Stimulated activated CD4-positive, alpha-beta T cell treated with anti-CD3 and anti-CD28 coated beads, Interleukin-12 subunit alpha, Interleukin-12 subunit beta, amount 100 ng/mL, for 48 hours (primary cell): ENCODE data around the gene CCL21.
"Not testable (repeated sequence)": the region's sequence is repeated elsewhere in the genome, so short reads cannot be mapped to it uniquely, and the experiment has no call there.

Experiments
- DNase-seq, 3 donors: peaks; one replicate each; pipeline ENCODE4 v3.0.0-alpha.2; 2020; ENCODE audit warnings: low read depth in 2 of 3, low spot score in 1 of 3

CCL21 gene, protein sequence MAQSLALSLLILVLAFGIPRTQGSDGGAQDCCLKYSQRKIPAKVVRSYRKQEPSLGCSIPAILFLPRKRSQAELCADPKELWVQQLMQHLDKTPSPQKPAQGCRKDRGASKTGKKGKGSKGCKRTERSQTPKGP

DNA sequence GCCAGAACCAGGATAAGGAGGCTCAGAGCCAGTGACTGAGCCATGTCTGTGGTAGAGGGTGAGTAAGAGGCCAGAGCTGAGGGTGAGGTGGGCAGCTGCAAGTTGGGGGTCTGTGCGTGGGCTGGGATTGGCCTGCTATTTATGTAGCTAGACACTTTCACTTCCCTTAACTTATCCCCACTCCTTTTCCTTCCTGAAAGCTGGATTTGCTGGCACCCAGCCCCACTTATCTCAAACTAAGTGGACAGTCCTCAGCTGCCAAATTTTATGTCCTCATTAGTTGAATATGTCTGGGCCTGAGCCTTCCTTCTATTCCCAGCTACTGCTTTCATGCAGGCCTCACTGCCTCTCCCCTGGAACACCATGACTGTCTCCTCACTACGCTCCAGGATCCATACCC lies at the start of gene CCL21:
CCL21 (minus strand) TSS at position 114 of the 400 bp plus-strand sequence; CDS start at position 44, 70 bp downstream.
- DNase-seq, result no peak

DNA sequence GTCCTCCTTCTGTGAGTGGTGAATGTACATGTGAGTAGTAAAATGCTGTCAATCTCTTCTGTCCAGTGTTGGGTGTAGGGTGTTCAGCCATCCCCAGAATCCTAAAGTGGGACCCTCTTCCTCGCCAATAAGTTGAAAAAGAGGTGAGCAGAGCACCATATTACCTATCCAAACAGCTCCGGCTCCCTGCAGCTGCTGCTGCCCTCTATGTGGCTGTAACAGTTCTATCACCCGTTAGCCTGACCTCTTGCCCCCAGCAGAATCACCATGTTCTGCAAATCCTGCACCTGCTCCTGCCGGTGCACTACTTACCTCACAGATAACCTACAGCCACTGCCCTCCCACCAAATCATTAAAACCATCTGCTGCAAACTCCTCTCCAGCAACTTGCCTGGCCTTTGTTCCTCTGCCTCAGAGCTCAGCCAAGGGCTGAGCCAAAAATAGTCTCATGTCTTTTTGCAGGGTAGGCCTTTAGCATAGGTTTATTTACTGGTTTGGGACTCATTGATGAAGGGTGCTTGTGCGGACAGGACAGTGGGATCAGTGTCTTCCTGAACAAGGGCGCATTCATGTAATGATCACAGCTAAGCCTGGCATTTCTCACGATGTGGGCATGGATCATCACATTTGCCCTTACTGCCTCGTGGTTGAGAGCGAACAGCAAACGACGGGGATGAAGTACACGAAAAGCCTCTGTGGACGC lies 49.6 kb upstream of the CCL21 start:
- DNase-seq, result no peak

DNA sequence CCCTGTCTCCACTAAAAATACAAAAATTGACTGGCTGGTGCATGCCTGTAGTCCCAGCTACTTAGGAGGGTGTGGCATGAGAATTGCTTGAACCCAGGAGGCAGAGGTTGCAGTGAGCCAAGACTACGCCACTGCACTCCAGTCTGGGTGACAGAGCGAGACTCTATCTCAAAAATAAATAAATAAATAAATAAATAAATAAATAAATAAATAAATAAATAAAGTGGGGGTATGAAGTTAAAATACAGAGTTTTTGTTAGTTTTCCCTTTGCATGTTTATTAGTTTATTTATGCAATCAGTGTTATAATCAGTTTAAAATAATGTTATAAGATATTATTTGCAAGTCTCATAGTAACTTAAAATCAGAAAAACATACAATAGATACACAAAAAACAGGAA lies 40.4 kb upstream of the CCL21 start:
- not testable (repeated sequence) for DNase-seq

DNA sequence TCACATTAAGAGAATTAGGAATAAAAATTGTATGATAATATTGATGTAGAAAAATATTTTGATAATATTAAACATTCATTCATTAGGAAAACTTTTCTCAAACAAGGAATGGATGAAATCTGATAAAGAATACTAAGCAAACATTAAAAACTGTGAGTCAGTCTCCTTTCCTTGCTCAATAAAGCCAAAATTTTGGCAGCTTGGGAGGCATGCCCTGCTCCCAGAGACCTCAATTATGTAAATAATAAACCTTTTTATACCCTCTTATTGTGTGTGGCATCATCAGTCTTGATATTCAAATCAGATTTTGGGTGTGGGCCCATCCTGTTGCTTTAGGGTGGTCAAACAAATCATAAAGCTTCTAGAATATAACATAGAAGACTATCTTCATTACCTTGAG lies 36.6 kb upstream of the CCL21 start:
- DNase-seq, result no peak

DNA sequence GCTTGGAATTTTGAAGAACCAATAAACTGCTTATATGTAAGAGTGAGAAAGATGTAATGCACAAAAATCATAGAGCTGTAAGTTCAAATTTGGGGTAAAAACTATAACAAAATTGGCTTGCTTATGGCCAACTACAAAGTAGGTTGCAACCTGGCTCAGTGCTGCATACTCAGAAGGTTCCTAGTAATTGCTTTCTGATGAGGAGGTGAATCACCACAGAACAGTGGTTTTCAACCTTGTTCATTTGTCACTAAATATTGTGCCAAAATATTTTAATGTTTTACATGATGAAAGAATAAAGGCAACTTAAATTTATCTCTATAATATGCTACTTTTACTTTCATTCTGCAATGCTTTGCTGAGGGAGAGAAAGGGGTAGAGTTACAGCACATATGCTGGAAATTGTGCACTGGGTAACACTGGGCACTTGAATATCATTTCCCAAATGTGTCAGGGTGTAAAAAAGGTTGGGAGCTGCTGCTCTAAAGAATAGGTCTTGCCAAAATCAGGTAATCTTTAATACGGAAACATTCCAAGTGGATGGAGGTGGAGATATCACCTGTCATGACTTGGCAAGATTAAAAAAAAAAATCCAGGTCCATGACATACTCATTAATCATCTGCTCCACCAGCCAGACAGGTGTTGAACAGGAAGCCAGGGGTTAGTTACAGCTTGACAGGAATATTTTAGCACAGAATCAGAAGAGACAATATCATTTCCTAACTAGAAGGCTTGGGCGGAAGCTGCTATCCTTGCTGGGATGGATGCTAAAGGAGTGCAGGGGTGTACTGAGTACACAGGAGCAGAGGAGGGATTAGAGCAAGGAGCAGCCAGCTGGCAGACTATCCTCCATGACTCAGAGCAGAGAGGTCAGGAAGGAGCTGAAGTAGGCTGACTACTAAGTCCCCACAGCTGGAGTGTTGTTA lies 34.6 kb upstream of the CCL21 start:
- no peak for DNase-seq

DNA sequence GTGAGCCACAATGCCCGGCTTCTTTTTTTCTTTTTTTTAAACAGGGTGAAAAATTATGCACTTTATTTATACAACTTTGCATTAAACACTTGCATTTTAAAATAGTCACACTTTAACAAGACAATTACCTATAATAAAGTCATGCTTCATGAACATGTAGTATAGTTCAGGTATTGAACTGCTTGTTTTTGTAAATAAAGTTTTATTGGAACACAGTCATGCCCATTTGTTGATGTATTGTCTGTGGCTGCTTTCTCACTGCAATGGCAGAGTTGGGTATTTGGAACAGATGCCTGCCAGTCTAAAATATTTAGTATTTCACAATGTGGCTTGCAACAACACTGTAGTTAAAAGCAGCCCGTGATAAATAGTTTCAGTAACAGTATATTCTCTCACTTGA lies 32.8 kb upstream of the CCL21 start:
- no peak for DNase-seq

DNA sequence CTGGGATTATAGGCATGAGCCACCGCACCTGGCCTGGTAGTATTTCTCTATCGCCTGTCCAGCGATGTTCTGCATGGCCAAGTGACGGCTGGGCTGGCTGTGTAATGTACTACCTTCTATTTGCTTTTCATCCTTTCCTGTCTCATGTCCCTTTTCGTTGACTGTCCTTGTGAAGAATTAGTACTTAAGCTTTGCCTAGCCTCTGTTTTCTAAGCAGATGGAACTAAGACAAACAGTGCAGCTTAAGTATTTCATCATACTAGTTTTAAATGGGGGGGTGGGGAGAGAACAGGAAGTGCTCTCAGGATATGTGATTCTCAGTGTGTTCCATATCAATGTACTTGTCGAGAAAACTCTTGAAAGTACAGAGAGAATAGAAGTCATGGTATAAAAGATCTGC lies 31.7 kb upstream of the CCL21 start:
- no peak for DNase-seq

DNA sequence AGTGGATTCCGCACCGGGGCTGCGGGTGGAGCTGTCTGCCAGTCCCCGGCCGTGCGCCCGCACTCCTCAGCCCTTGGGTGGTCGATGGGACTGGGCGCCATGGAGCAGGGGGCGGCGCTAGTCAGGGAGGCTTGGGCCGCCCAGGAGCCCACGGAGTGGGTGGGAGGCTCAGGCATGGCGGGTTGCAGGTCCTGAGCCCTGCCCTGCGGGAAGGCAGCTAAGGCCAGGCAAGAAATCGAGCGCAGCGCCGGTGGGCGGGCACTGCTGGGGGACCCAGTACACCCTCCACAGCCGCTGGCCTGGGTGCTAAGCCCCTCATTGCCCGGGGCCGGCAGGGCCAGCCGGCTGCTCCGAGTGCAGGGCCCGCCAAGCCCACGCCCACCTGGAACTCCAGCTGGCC lies 30.2 kb upstream of the CCL21 start:
- not testable (repeated sequence) for DNase-seq

DNA sequence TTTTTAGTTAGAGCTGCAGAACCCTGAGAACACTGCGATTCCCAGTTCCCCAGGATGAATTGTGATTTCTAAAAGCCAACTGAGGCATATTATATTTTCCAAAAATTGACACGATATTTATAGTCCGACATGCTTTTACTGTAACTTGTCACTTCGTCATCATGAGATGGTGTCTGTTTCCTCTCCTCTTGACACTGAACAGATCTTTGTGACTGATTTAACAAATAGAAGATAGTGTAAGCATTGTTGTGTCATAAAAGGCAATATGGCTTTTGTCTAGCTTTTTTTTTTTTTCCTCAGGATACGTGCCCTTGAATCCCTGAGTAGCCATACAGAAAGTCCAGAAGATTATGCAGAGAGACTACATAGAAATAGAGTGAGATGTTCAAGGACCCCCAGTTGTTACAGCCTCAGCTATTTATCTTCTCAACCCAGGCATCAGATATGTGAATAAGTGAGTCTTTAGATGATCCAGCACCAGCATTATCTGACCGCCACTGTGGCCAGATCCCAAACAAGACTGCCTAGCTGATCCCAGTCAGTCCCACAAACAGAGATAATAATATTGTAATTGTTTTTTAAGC lies 27.8 kb upstream of the CCL21 start:
- DNase-seq, result no peak

DNA sequence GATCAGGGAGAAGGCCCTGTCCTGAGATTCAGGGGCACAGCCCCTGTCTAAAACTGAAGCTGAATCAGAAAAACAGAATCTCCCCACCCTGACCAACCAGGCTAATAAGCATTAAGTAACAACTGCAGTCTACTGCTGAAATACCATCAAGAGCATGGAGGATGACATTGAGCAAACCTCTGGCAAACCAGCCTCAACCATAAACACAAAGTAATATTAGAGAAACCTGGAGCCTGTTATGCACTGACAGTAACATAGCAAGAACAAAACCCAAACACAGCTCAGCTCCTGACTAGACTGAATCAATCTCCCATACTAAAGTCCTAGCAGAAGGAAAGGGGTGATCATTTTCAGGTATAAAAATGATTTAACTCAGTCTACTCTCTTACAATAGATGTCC lies 24.8 kb upstream of the CCL21 start:
- DNase-seq, result no peak

DNA sequence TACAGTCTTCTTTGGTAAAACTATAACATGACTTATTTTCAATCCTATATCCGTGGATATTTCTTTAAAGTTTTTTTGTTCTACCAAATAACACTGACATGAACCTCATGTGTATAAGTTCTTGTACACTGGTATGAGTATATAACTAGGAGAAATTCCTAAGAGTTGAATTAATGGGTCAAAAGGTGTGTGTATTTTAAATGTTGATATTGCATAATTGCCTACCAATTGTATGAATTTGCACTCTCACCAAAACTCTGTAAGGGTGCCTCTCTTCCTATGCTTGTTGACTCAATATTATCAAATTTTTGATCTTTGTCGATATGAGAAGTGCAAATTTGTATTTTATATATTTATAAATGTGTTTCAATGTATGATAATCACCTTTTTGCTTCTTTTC lies 22.9 kb upstream of the CCL21 start:
- no peak for DNase-seq

DNA sequence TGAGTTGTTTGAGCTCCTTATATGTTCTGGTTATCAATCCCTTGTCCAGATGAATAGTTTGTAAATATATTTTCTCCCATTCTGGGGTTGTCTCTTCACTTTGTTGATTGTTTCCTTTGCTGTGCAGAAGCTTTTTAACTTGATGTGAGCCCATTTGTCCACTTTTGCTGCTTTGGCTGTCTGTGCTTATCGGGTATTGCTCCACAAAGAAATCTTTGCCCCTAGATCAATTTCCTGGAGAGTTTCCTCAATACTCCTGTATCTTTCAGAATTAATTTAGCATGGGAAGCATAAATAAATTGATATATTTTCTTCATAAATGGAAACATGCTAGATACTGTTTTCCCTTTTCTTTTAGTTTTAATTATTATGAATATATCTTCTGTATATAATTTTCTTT lies 22.5 kb upstream of the CCL21 start:
- DNase-seq, result no peak

DNA sequence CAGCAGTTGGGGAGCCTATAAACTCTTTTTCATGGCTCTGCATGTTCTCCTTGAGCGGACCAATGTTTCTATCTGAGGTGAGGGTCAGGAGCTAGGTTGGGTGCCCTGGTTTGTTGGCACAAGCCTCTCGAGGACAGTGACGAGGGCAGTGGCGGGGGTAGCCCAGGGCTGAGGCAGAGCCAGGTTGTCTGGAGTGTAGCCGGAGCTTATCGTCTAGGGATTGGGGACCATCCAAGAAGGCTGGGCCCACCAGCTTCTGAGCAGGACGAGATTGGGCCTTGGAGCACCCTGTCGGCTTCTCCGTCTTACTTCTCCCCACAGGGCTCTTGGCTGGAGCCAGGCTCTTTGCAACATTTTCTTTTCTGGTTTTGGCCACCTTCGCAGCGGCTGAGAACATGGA lies 13.2 kb upstream of the CCL21 start:
- no peak for DNase-seq

DNA sequence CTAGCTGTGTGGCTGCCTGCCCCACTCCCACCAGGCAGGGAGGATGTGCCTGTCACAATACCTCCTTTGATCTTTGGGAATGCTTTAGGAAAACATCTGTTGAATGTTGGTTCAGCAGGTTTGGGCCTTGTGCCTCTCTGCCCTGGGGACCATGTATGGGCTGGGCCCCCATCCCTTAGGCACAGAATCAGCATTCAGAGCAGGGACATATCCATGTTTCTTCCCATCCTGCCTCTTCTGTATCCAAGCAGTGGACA lies 9.8 kb upstream of the CCL21 start:
- DNase-seq, result not testable (repeated sequence)

DNA sequence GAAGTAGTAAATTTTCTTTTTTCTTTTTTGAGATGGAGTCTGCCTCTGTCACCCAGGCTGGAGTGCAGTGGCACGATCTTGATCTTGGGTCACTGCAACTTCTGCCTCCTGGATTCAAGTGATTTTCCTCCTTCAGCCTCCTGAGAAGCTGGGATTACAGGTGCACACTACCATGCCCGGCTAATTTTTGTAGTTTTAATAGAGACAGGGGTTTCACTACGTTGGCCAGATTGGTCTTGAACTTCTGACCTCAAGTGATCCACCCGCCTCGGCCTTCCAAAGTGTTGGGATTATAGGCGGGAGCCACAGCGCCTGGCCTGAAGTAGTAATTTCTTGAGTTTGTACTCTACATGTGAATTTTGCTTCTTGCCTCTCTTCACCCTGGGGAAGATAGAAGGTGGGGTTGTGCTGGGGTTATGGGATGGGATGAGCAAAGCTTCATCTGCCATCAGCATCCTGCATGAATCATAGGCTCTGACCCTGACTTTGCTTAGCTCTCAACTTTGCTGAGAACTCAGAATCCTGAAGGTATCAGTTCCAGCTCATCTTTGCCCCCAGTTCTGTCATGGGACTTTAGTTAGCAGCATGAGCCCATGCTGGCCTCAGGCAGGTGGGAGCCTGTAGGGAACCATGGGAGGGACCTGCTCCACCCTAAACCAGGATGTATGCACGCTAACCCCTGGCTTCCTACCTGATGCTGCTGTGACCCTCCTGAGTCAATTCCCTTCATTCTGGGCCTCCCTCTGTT lies 9.3 kb upstream of the CCL21 start:
- DNase-seq, result no peak

DNA sequence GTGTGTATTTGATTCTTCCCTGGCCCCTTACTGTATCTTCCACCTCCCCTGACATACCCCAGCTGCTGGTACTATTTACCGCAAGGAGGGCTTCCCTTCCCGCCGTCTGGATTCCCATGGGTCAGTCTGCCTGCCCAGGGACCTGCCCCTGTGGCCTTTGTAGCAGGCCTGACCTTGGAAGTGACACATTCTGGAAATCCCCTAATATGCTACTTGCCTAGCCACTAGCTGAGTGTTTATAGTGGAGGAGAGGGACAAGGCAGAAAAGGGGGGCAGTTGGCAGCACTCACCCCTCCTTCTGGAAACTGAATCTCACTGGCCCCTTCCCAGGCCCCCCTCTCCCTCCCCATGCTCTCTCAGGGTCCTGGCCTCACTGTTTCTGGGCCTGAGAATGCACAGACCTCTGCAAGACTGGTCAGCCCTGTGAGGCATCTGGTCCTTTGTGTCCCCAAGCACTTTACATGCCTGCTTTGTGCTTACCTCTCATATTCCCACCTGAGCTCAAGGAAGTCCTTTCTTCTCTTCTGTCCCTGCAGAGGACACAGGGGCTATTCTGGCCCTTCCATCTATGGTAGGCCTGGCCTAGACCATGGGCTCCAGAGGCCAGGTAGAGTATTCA lies 8.2 kb upstream of the CCL21 start:
- no peak for DNase-seq

DNA sequence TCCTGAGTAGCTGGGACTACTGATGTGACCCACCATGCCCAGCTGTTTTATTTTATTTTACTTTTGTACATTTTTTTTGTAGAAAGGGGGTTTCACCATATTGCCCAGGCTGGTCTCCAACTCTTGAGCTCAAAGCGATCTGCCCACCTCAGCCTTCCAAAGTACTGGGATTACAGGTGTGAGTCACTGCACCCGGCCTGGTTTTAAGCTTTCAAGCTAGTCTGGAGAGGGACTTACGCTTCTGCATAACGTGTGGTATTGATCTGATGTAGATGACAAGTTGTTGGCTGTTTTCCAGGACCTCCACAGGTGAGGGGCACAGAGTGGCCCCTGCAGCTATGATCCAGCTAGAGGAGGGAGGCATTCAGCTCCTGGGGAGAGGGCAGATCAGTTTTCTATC lies 6.8 kb upstream of the CCL21 start:
- no peak for DNase-seq

DNA sequence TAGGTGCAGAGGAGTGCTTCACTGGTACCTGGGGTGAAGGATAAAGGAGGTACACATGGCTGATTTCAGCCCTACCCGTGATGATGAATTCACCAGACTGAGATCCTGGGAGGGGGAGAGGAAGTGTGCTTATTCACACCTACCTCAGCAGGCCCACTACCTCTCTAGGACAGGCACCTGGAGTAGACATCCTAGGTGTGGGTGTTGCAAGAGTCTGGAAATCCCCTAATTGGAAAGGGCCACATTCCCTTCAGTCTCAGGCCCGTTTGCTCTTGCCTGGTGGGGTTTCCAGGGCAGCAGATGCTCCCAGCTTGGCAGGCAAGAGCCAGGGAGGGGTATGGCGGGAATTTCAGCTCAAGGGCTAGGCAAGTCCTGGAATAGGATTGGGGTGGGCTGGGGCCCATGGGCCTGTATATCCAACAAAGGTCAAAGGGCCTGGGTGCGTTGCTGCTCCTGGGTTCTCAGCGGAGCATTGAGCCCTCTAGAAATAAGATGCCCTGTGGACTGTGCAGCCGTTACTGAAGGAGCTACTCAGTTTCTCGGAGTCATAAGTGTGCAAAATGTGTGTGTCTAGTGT lies 5.8 kb upstream of the CCL21 start:
- no peak for DNase-seq

DNA sequence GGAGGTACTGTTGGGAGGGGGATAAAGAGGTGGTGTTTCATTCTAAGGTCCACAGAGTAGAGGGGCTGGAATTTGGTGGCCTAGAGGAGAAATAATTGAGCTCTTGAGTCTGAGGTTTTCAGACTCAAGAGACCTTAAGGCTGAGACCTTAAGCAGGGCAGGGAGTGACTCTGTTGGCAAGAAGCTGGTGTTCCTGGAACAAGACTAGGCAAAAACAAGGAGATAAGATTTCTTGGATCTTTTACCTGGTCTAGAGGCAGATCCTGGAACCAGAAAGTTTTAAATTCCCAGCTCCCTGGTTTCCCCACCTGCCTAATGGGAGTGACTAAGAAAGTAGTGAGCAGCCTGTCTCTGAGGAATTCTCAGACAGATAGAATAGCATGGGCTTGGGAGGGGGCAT lies 4.1 kb upstream of the CCL21 start:
- DNase-seq, result no peak

DNA sequence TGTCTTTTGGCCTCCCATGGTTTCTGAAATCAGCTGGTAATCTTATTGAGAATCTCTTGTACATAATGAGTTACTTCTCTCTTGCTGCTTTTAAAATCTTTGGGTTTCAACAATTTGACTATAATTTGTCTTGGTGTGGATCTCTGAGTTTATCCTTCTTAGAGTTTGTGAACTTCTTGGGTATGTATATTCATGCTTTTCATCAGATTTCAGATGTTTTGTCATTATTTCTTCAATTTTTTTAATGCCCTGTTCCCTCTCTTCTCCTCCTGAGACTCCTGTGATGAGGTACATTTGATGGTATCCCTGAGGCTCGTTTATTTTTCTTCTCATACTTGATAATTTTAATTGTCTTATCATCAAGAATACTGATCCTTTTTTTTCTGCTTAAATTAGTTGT lies 2.2 kb upstream of the CCL21 start:
- DNase-seq, result no peak
